Neural crest cell (in vitro differentiated cells): ENCODE data around the gene AHNAK. TPM values are rescaled to one million over a fixed set of nuclear protein-coding genes. Genes with fewer than 3 reads are reported as not detected.
"Not testable (repeated sequence)": the region's sequence is repeated elsewhere in the genome, so short reads cannot be mapped to it uniquely, and the experiment has no call there.

Experiments used
- DNase-seq: peaks from one replicate; pipeline ENCODE4 v3.0.0; 2021; ENCODE audit warnings: low read depth, mixed read lengths, low spot score
- H3K27ac Mint-ChIP-seq: one replicate; pipeline ENCODE4 v1.8.0; 2021; ENCODE audit warnings: mild to moderate bottlenecking, mixed read lengths; ENCODE audit not compliant: unreplicated experiment
- H3K27me3 Mint-ChIP-seq: 2 replicates; pipeline ENCODE4 v1.8.0; 2021; ENCODE audit warnings: low read depth, mild to moderate bottlenecking, mixed read lengths
- H3K36me3 Mint-ChIP-seq: 2 replicates; pipeline ENCODE4 v1.8.0; 2021; ENCODE audit warnings: low read depth, mild to moderate bottlenecking, mixed read lengths
- H3K4me1 Mint-ChIP-seq: 2 replicates; pipeline ENCODE4 v1.8.0; 2021; ENCODE audit warnings: mixed read lengths
- H3K4me3 Mint-ChIP-seq: one replicate; pipeline ENCODE4 v1.8.0; 2021; ENCODE audit warnings: mild to moderate bottlenecking, mixed read lengths
- H3K9me3 Mint-ChIP-seq: 2 replicates; pipeline ENCODE4 v1.8.0; 2021; ENCODE audit warnings: mixed read lengths
- CTCF ChIP-seq: fragments of 200-600 bp; sonication (generic); conservative IDR thresholded peaks from 2 replicates; pipeline ENCODE4 v1.5.0; 2021; ENCODE audit warnings: antibody characterized with exemption, mild to moderate bottlenecking
- total RNA-seq: library from RNA; stranded (reverse); gene quantifications from 2 replicates; pipeline ENCODE4 v1.2.1, GENCODE V29; 2021

AHNAK gene
- total RNA-seq, 1 donor from 2014 or later: 0.65 TPM

- H3K36me3 Mint-ChIP-seq: peaks cover 21% of the 10 kb centered on the region
- peak overlapping the region; percentile 74 for H3K4me3 Mint-ChIP-seq
- peak overlapping the region; percentile 27 for H3K27ac Mint-ChIP-seq
- no peak for DNase-seq
- peaks cover 28% of the 10 kb centered on the region for H3K27me3 Mint-ChIP-seq
- no peak for TF ChIP-seq CTCF
- peaks cover 66% of the 10 kb centered on the region for H3K4me1 Mint-ChIP-seq
- H3K9me3 Mint-ChIP-seq: no peaks in the 10 kb centered on the region
These were observed 8.0 kb upstream of the AHNAK start for GRCh38 chr11:62554387-62555167.

GRCh38 chr11:62553839-62554361, 7.3 kb upstream of the AHNAK start:
- peaks cover 61% of the 10 kb centered on the region for H3K4me1 Mint-ChIP-seq
- peak overlapping the region; percentile 74 for H3K4me3 Mint-ChIP-seq
- peaks cover 15% of the 10 kb centered on the region for H3K36me3 Mint-ChIP-seq
- H3K9me3 Mint-ChIP-seq: no peaks in the 10 kb centered on the region
- TF ChIP-seq CTCF: no peak
- no peak for DNase-seq
- peaks cover 35% of the 10 kb centered on the region for H3K27me3 Mint-ChIP-seq
- peak overlapping the region; percentile 96 for H3K27ac Mint-ChIP-seq

- no peaks in the 10 kb centered on the region for H3K9me3 Mint-ChIP-seq
- DNase-seq: no peak
- peaks cover 41% of the 10 kb centered on the region for H3K27me3 Mint-ChIP-seq
- TF ChIP-seq CTCF: no peak
- H3K4me1 Mint-ChIP-seq: peaks cover 61% of the 10 kb centered on the region
- peaks cover 15% of the 10 kb centered on the region for H3K36me3 Mint-ChIP-seq
- H3K4me3 Mint-ChIP-seq: peak overlapping the region; percentile 85
- peak overlapping the region; percentile 98 for H3K27ac Mint-ChIP-seq
These were observed 6.7 kb upstream of the AHNAK start for GRCh38 chr11:62553080-62553838.

GRCh38 chr11:62552485-62553079, 6.0 kb upstream of the AHNAK start:
- H3K27ac Mint-ChIP-seq: peak overlapping the region; percentile 98
- peaks cover 48% of the 10 kb centered on the region for H3K27me3 Mint-ChIP-seq
- no peak for TF ChIP-seq CTCF
- H3K36me3 Mint-ChIP-seq: peaks cover 15% of the 10 kb centered on the region
- H3K9me3 Mint-ChIP-seq: no peaks in the 10 kb centered on the region
- peak overlapping the region; percentile 85 for H3K4me3 Mint-ChIP-seq
- no peak for DNase-seq
- H3K4me1 Mint-ChIP-seq: peaks cover 67% of the 10 kb centered on the region

- not testable (repeated sequence) for H3K9me3 Mint-ChIP-seq, DNase-seq, H3K36me3 Mint-ChIP-seq
- H3K4me3 Mint-ChIP-seq: peak overlapping the region; percentile 85
- H3K27me3 Mint-ChIP-seq: peaks cover 65% of the 10 kb centered on the region
- H3K27ac Mint-ChIP-seq: peak overlapping the region; percentile 27
- H3K4me1 Mint-ChIP-seq: peaks cover 51% of the 10 kb centered on the region
These were observed 3.9 kb upstream of the AHNAK start for GRCh38 chr11:62550478-62550877.
